ENCODE measurements around the gene GID4. TPM values are rescaled to one million over a fixed set of nuclear protein-coding genes. Genes with fewer than 3 reads are reported as not detected.

Gene GID4
- 5.4 and 7.1 TPM in 2 replicates for total RNA-seq

DNA sequence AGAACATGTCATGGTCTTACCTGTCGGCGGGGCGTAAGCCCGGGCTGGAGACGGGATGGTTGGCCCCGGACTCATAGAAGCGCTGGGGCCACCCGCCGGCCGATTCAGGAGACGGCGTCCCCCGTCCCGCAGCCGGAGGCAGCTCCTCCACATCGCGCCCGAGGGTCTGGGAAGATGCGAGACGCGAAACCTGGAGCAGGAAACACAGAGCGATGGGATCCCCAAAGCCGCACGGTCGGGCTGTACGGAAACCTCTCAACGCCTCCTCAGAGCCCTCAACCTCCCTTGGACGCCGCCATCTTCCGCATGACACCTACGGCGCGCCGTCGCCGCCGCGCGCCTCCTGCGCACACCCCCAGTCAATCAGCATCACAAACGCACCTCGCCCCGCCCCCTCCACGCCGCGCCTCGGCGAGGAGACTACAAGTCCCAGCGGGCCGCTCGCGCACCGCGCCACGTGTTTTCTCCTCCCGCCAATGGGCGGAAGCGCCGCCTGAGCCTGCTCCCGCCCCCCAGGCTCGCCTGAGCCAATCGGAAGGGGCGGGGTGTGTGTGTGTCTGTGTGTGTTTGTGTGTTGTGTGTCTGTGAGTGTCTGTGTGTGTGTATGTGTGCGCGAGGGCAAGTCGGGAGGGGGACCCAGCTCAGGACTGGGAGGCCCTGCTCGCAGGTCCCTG lies at the start of gene GID4, which contains the start of gene ATPAF2:
Gene GID4 (plus strand): TSS at position 548 of the 674 bp plus-strand sequence. CDS start 57 bp downstream, at position 605.
Gene ATPAF2 (minus strand): TSS at position 308 of the 674 bp plus-strand sequence. CDS start 155 bp downstream, at position 153.

GRCh38 chr17:18087610-18088491 lies 48.6 kb downstream of the GID4 start, which contains the start of gene DRG2:
DRG2 (plus strand) TSS chr17:18087948; CDS start chr17:18088024, 76 bp downstream.

GRCh38 chr17:18108401-18109312 lies 69.4 kb downstream of the GID4 start, which contains the start of gene MYO15A:
MYO15A (plus strand) TSS chr17:18108756; CDS start chr17:18118801, 10,045 bp downstream.

Other genes with a start within 250 kb of the GID4 start
- gene SREBF1, start 202.4 kb upstream of the GID4 start, total RNA-seq, result 82.7 and 97.3 TPM in 2 replicates
- gene TOM1L2, start 67.0 kb upstream of the GID4 start, total RNA-seq, result 23.9 and 34.2 TPM in 2 replicates
- gene DRC3, start 66.5 kb upstream of the GID4 start, total RNA-seq, result 0.50 and 0.59 TPM in 2 replicates
- 9.6 and 14.9 TPM in 2 replicates for gene ATPAF2, start 240 bp upstream of the GID4 start, total RNA-seq
- gene DRG2, start 48.5 kb downstream of the GID4 start, total RNA-seq, result 43.0 and 43.7 TPM in 2 replicates
- gene MYO15A, start 69.3 kb downstream of the GID4 start, total RNA-seq, result 0.59 and 2.4 TPM in 2 replicates
- gene ALKBH5, start 144.4 kb downstream of the GID4 start, total RNA-seq, result 76.0 and 79.7 TPM in 2 replicates
- gene LLGL1, start 186.2 kb downstream of the GID4 start, total RNA-seq, result 49.1 and 54.1 TPM in 2 replicates
- 248 and 284 TPM in 2 replicates for gene FLII, start 219.3 kb downstream of the GID4 start, total RNA-seq
- 17.0 and 19.5 TPM in 2 replicates for gene MIEF2, start 221.3 kb downstream of the GID4 start, total RNA-seq

Data from bronchus fibroblast of lung (primary cell).